ENCODE results near the gene MOSPD2.

DNA sequence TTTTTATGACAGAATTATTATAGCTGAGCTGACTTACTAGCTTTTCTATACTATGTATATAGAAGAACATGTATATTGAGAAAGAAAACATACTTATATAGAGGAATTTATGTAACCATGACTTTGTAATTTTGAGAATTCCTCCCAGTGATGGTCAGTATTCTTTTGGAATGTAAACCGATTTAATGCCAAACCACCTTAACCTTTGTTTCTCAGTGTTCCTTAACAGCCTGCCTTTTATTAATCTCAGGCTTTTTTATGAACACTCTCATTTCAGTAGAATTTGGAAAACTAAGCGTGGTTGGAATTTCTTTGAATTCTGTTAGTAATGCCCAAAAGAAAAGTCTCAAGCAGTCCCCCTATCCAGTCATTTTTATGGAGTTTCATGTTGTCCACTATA, 47.0 kb downstream of the MOSPD2 start:
- TF ChIP-seq, protein P1, sequence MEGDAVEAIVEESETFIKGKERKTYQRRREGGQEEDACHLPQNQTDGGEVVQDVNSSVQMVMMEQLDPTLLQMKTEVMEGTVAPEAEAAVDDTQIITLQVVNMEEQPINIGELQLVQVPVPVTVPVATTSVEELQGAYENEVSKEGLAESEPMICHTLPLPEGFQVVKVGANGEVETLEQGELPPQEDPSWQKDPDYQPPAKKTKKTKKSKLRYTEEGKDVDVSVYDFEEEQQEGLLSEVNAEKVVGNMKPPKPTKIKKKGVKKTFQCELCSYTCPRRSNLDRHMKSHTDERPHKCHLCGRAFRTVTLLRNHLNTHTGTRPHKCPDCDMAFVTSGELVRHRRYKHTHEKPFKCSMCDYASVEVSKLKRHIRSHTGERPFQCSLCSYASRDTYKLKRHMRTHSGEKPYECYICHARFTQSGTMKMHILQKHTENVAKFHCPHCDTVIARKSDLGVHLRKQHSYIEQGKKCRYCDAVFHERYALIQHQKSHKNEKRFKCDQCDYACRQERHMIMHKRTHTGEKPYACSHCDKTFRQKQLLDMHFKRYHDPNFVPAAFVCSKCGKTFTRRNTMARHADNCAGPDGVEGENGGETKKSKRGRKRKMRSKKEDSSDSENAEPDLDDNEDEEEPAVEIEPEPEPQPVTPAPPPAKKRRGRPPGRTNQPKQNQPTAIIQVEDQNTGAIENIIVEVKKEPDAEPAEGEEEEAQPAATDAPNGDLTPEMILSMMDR (IDR thresholded peaks at IDR 0.05) = no peak
- TF ChIP-seq POLR2A (IDR thresholded peaks at IDR 0.05) = no peak
